ENCODE measurements around the gene PRUNE2. TPM values are rescaled to one million over a fixed set of nuclear protein-coding genes. Genes with fewer than 3 reads are reported as not detected.
"Not testable (repeated sequence)": the region's sequence is repeated elsewhere in the genome, so short reads cannot be mapped to it uniquely, and the experiment has no call there.

PRUNE2 gene, protein sequence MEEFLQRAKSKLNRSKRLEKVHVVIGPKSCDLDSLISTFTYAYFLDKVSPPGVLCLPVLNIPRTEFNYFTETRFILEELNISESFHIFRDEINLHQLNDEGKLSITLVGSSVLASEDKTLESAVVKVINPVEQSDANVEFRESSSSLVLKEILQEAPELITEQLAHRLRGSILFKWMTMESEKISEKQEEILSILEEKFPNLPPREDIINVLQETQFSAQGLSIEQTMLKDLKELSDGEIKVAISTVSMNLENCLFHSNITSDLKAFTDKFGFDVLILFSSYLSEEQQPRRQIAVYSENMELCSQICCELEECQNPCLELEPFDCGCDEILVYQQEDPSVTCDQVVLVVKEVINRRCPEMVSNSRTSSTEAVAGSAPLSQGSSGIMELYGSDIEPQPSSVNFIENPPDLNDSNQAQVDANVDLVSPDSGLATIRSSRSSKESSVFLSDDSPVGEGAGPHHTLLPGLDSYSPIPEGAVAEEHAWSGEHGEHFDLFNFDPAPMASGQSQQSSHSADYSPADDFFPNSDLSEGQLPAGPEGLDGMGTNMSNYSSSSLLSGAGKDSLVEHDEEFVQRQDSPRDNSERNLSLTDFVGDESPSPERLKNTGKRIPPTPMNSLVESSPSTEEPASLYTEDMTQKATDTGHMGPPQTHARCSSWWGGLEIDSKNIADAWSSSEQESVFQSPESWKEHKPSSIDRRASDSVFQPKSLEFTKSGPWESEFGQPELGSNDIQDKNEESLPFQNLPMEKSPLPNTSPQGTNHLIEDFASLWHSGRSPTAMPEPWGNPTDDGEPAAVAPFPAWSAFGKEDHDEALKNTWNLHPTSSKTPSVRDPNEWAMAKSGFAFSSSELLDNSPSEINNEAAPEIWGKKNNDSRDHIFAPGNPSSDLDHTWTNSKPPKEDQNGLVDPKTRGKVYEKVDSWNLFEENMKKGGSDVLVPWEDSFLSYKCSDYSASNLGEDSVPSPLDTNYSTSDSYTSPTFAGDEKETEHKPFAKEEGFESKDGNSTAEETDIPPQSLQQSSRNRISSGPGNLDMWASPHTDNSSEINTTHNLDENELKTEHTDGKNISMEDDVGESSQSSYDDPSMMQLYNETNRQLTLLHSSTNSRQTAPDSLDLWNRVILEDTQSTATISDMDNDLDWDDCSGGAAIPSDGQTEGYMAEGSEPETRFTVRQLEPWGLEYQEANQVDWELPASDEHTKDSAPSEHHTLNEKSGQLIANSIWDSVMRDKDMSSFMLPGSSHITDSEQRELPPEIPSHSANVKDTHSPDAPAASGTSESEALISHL (N-terminal part only)
- 100 to 1,000 TPM; 586 to 728 (median 654) TPM for total RNA-seq

DNA sequence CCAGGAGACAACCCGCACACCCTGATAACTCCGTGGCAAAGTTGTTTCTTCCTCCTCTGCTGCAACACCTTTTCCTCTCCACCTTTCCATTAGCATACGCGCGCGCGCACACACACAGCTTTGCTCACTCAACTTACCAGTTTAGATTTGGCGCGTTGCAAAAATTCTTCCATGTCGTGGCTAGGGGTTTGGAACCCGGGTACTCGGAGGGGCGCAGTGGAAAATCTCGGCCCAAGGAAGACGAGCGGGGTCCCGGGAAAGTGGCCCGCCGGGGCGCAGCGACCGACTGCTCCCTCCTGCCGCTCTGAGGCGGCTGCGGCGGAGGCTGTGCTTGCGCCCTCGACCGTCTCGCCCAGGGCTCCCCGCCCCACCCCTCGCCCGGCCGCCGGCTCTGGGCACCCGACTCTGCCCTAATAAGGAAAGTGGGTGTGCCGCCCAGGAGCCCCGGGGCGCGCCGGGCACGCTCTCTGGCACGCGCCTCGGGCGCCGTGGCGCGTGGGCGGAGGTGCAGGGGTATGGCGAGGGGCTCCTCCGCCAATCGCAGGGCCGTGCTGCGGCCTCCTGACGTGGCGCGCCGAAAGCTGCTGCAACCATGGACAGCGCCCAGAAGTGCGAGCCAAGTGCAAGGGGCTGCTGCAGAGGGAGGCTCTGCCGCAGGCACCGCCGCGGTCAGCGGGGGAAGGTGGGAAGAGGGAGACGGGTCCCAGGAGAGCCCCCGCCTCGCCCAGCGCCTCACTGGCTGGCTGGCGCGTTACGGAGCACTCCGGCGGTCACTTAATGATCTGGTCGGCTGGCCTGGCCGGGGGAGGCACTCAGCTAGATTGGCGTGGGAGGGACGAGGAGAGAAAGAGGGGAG is at the start of gene PRUNE2:
Gene PRUNE2 (minus strand): TSS at position 324 of the 856 bp plus-strand sequence. CDS start 151 bp downstream, at position 173.
- Histone ChIP-seq H3K4me1 (peaks cover 14 to 29% (median 23%) of the 10 kb centered on the region in 4 donors), H3K27me3 (no peaks in the 10 kb centered on the region), H3K27ac (replicated peaks in 1 of 4) (peak within 1 kb of the TSS; percentile 78 to 91 (median 88)), H3K9me3 (no peaks in the 10 kb centered on the region), H3K36me3 (no peaks in the 10 kb centered on the region), H3K4me3 (peak within 1 kb of the TSS; percentile 53 to 82 (median 65))
- TF ChIP-seq POLR2AphosphoS5 (IDR thresholded peaks at IDR 0.05): peak; percentile 88 to 96
- TF ChIP-seq EP300 (IDR thresholded peaks at IDR 0.05): no peak
- TF ChIP-seq POLR2A (IDR thresholded peaks at IDR 0.05; ENCODE audit: low read depth): peak; percentile 95
- intact Hi-C loops (cut with DNase I): loop anchor here (5.0 kb wide), 3 partner anchors 44 to 91 kb away; no protein-coding TSS in a partner anchor
- WGBS: 2% methylated on average over 37 of the region's 79 CpGs
- DNase-seq (ENCODE audit: extremely low spot score): no peak

DNA sequence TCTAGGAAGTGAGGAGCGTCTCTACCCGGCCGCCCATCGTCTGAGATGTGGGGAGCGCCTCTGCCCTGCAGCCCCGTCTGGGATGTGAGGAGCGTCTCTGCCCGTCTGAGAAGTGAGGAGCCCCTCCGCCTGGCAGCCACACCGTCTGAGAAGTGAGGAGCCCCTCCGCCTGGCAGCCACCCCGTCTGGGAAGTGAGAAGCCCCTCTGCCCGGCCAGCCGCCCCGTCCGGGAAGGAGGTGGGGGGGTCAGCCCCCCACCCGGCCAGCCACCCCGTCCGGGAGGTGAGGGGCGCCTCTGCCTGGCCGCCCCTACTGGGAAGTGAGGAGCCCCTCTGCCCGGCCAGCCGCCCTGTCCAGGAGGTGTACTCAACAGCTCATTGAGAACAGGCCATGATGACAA is 49.5 kb upstream of the PRUNE2 start:
- WGBS: no CpG with 5 or more reads among the region's 23 CpGs
- H3K4me1 ChIP-seq; H3K9me3 ChIP-seq; DNase-seq (ENCODE audit: extremely low spot score); H3K36me3 ChIP-seq; H3K27ac ChIP-seq (replicated peaks in 1 of 4); intact Hi-C loops (cut with DNase I); H3K4me3 ChIP-seq; H3K27me3 ChIP-seq: not testable (repeated sequence)

DNA sequence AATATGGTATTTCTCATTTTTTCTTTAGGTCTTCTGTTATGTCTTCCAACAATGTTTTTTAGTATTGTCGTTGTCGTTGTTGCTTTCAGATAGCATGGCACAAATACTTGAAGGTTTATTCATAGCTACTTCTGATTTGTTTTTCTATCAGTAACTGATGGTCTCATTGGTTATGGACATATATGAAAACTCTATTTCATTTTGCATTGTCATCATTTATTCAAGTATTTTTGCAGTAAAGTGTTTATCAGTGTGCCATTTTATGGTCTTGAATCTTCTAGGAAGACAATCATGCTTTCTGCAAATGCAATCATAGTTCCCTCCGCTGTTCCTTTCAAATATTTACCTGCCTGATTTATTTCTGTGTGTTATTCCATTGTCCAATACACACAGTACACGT is 44.0 kb upstream of the PRUNE2 start:
- no peak for DNase-seq (ENCODE audit: extremely low spot score)
- TF ChIP-seq EP300 (IDR thresholded peaks at IDR 0.05) (no peak), POLR2A (IDR thresholded peaks at IDR 0.05; ENCODE audit: low read depth) (no peak), POLR2AphosphoS5 (IDR thresholded peaks at IDR 0.05) (no peak)
- TF ChIP-seq, protein P1, sequence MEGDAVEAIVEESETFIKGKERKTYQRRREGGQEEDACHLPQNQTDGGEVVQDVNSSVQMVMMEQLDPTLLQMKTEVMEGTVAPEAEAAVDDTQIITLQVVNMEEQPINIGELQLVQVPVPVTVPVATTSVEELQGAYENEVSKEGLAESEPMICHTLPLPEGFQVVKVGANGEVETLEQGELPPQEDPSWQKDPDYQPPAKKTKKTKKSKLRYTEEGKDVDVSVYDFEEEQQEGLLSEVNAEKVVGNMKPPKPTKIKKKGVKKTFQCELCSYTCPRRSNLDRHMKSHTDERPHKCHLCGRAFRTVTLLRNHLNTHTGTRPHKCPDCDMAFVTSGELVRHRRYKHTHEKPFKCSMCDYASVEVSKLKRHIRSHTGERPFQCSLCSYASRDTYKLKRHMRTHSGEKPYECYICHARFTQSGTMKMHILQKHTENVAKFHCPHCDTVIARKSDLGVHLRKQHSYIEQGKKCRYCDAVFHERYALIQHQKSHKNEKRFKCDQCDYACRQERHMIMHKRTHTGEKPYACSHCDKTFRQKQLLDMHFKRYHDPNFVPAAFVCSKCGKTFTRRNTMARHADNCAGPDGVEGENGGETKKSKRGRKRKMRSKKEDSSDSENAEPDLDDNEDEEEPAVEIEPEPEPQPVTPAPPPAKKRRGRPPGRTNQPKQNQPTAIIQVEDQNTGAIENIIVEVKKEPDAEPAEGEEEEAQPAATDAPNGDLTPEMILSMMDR (IDR thresholded peaks at IDR 0.05): no peak
- Histone ChIP-seq H3K4me1 (no peaks in the 10 kb centered on the region), H3K4me3 (no peak overlapping the region), H3K9me3 (no peaks in the 10 kb centered on the region), H3K27me3 (no peaks in the 10 kb centered on the region), H3K27ac (replicated peaks in 1 of 4) (no peak overlapping the region), H3K36me3 (no peaks in the 10 kb centered on the region)
- intact Hi-C loops (cut with DNase I): no loop called here
- WGBS: 87% methylated on average over 4 of the region's 4 CpGs

DNA sequence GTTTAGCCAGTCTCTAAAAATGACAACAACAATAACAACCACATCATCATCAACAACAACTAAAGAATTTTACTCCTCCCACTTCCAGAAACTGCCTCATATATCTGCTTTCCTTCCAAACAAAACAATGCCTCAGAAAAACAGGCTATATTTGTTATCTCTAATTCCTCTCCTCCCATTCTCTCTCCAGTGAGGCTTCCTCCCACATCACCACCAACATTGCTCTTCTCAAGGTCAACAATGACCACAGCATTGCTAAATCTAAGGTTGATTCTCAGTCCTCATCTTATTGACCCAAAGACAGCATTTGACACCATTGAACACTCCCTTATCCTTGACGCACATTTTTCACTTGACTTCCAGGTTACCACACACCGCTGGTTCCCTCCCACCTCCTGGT is 38.1 kb upstream of the PRUNE2 start:
- no peaks in the 10 kb centered on the region for H3K4me1 ChIP-seq
- intact Hi-C loops (cut with DNase I): no loop called here
- DNase-seq (ENCODE audit: extremely low spot score): no peak
- H3K27me3 ChIP-seq: no peaks in the 10 kb centered on the region
- TF ChIP-seq EP300 (IDR thresholded peaks at IDR 0.05) (no peak), POLR2AphosphoS5 (IDR thresholded peaks at IDR 0.05) (no peak), POLR2A (IDR thresholded peaks at IDR 0.05; ENCODE audit: low read depth) (no peak)
- TF ChIP-seq, protein P1 (IDR thresholded peaks at IDR 0.05): no peak
- 88% methylated on average over 2 of the region's 2 CpGs for WGBS
- no peaks in the 10 kb centered on the region for H3K36me3 ChIP-seq
- H3K4me3 ChIP-seq: no peak overlapping the region
- no peak overlapping the region for H3K27ac ChIP-seq (replicated peaks in 1 of 4)
- H3K9me3 ChIP-seq: no peaks in the 10 kb centered on the region

DNA sequence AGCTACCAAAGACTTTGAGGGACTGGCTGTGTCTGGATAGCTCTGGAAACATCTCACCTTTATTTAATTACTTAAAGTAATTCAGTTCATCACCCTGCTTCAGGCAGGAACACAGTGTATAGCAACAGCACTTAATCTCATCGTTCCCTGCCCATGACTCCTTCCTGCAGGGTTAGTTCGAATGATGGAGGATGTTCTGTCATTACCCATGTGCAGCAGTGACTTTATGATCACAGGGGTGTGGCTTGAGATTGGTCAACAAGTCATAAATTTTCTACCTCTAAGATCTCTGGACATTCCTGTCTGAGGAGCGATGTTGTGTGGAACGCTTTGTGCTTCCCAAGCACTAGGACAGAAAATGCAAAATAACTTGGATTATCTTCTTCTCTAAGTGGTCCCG is 37.1 kb upstream of the PRUNE2 start:
- WGBS: 91% methylated on average over 5 of the region's 5 CpGs
- Histone ChIP-seq H3K27ac (replicated peaks in 1 of 4) (no peak overlapping the region), H3K4me1 (no peaks in the 10 kb centered on the region), H3K9me3 (no peaks in the 10 kb centered on the region), H3K4me3 (no peak overlapping the region), H3K36me3 (no peaks in the 10 kb centered on the region), H3K27me3 (no peaks in the 10 kb centered on the region)
- TF ChIP-seq, protein P1 (IDR thresholded peaks at IDR 0.05): no peak
- TF ChIP-seq EP300 (IDR thresholded peaks at IDR 0.05): no peak
- TF ChIP-seq POLR2A (IDR thresholded peaks at IDR 0.05; ENCODE audit: low read depth): no peak
- no peak for TF ChIP-seq POLR2AphosphoS5 (IDR thresholded peaks at IDR 0.05)
- DNase-seq (ENCODE audit: extremely low spot score): no peak
- intact Hi-C loops (cut with DNase I): no loop called here
